Dermis blood vessel endothelial cell (primary cell): ENCODE results near the gene MACIR. TPM values are rescaled to one million over a fixed set of nuclear protein-coding genes. Genes with fewer than 3 reads are reported as not detected.

Experiments used
- DNase-seq: peaks from one replicate; pipeline ENCODE4 v3.0.0; 2010
- total RNA-seq: library from RNA; depleted of rRNA; stranded (reverse); fragments of >200 nt; gene quantifications from 2 replicates; pipeline ENCODE4 v1.2.3, GENCODE V29; 2014

The MACIR gene
- total RNA-seq, 1 donor from 2014 or later: 11.9 TPM

DNA sequence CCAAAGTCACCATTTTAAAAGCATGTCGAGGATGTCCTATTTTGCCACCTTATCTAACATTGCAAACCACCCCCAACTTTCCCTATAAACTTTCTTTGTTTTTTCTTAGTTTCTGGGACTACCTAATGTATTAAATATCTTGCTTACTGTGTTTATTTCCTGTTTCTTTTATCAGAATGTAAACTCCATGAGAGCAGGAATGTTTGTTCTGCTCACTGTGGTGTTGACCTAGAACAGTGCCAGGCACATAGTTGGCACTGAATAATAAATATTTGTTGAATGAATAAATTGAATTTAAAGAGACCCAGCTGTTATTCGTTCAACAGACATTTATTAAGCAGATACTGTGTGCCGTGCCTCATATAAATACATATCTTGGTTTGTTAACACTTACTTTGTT, 35.2 kb downstream of the MACIR start:
- DNase-seq: no peak

- no peak for DNase-seq
Observed at GRCh38 chr5:103294906-103295305, 36.3 kb downstream of the MACIR start.

DNA sequence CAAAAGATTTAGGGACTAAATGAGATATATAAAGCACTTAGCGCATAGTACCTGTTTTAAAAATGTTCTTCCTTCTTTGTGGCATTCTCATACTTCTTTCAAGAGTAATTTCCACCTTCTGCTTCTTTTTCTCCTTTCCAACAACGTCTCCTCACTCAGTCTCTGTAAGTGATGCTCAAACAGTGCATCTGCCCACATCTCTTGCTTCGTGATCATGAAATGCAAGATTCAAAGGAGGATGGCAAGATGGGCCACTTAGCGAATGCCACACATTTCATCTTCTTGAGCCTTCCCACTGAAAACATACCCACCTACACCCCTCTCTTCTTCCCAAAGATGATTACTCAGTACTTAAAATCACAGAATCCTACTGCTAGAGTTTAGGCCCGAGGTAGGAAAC, 36.9 kb downstream of the MACIR start:
- no peak for DNase-seq

DNA sequence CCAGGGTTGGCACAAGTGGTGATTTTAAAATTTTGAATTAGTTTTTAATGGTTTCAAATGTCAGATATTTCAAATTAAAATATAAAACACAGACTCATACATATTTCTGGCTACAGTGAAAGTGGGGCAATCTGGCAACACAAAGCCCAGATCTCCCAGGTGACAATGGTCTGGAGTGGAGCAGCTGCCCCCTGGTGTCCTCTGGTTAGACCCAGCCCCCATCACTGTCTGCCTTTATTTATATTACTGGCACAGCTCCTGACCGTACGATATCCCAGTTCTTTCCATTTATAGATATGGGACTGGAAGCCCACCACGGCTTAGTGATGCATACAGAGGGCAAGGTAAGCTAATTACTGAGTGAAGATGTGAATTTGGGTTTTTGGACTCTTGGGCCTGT, 37.3 kb downstream of the MACIR start:
- DNase-seq: no peak

DNA sequence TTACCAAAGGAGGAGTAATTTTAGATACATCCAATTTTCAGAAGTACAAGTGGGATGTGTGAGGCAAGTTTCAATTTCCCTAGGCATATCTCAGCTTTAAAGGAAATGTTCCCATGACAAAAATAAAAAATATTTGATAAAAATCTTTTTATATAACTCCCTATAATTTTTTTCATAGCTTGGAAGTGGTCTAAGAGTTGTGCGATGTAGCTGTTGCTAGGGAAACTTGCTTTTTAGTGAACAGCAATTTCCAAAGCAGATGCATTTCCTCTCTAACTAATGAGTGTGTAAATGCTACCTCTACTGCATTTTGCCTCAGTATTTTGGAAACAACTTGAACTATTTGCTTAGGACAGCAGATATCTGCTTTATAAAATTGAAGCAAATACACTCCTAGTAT, 39.6 kb downstream of the MACIR start:
- no peak for DNase-seq

GRCh38 chr5:103298607-103299188, 40.1 kb downstream of the MACIR start:
- DNase-seq: no peak

GRCh38 chr5:103305809-103306208, 47.2 kb downstream of the MACIR start:
- DNase-seq: no peak

DNA sequence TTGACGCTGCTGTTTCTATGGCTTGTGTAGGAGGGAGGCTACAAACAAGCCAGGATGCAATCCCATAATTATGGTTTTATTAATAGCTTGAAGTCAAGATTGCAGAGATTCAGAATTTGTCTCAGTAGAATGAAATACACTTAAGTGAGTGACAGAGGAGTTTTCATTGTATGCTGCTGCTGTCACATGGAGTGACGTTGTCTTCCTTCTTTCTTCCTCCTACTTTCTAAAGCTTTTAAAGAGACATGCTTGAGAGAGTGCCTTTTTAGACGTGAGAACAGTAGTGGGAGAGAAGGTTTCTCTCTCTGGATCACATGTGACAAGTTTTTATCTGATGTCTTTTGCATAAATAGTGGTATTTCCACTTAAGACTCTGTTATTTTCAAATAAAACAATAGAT, 48.9 kb downstream of the MACIR start:
- DNase-seq: no peak

DNA sequence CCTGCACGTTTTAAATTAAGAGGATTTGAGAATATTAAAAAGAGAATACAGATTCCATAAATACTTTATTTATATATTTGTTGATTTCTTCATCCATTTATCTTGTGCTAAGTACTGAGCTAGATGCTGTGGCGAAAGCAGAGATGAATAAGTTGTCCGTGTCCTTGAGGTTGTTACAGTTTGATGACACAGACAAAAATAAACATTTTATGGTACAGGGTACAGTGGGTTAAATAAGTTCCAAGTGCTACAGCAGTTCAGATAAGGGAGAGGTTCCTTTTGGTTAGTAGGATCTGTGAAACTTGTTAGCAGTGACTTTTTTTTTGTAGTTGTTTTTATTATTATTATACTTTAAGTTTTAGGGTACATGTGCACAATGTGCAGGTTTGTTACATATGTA, 50.2 kb downstream of the MACIR start:
- DNase-seq: no peak

GRCh38 chr5:103313056-103313455, 54.5 kb downstream of the MACIR start:
- DNase-seq: no peak

DNA sequence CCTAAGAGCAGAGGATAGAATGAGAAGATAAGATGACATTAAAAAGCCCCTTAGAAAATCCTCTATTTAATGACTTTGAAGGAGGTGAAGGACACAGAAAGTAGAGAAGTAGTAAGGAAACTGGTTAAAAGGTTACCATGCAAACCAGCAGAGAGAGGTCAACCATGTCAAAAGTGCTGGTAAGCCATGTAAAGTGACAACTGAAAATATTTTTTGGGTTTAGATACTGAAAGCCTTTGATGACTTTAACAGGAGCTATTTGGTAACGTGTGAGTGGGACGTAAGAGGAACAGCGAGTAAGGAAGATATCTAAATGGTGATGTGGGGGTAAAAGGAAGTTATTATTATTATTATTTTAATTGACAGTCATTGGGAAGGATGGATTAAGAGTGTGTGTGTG, 56.9 kb downstream of the MACIR start:
- DNase-seq: no peak

DNA sequence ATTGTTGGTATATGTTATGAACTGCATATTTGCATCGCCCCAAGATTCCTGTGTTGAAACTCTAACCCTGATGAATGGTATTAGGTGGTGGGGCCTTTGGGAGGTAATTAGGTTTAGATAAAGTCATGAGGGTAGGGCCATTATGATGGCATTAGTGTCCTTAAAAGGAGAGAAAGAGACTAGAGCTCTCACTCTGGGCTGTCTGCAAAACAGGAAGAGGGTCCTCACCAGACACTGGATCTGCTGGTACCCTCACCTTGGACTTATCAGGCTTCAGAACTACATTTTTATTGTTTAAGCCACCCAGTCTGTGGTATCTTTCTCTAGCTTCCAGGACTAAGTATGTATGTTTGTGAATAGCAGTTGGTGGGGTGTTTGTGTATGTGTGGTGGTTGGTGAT, 68.9 kb downstream of the MACIR start:
- no peak for DNase-seq

- no peak for DNase-seq
Observed at GRCh38 chr5:103327893-103328292, 69.3 kb downstream of the MACIR start.

Other genes starting within 250 kb of the MACIR start
- gene GIN1, start 138.6 kb upstream of the MACIR start, total RNA-seq: 5.1 and 6.7 TPM in 2 replicates
- gene PPIP5K2, start 138.5 kb upstream of the MACIR start, total RNA-seq: 51.1 and 54.0 TPM in 2 replicates